SIG-M5 (cell line): ENCODE results near the gene CARD14.
A peak's percentile ranks its signal among the peaks of the same experiment; 100 is the strongest.
"Not testable (repeated sequence)": the region's sequence is repeated elsewhere in the genome, so short reads cannot be mapped to it uniquely, and the experiment has no call there.

Source experiments
- DNase-seq: peaks from one replicate; lab custom pipeline; 2025; lab: John Stamatoyannopoulos, UW

CARD14 gene

DNA sequence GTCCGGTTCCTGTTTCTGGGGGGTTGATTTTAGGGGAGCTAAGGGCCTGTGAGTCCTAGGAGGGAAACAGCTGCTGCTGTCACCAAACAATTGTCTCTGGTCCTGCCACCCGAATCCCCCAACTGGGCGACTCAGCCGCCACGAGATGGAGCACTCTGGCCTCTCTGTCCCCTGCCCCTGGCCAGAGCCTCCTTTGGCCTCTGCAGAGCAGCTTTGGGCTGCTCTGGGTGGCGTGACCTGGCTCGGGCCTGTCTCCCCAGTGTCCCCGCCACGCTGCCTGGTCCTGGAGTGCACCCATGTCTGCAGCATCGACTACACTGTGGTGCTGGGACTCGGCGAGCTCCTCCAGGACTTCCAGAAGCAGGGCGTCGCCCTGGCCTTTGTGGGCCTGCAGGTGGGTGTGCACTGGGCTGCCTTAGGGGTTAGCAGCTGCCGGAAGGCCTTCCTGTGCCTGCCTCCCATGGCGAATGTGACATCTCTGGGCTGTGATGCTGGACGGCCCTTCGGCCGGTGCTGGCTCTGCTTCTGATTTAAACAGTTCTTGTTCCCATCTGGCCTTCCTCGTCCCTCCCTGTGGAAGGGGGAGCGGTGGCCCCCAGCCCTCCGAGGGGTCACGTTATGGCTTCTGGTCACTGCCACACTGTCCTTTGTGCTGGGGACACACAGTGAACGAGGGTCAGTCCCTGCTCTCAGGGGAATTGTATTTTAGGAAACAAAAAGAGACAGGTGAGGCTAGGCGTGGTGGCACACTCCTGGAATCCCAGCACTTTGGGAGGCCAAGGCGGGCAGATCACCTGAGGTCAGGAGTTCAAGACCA lies 79.3 kb downstream of the CARD14 start:
- no peak for DNase-seq

DNA sequence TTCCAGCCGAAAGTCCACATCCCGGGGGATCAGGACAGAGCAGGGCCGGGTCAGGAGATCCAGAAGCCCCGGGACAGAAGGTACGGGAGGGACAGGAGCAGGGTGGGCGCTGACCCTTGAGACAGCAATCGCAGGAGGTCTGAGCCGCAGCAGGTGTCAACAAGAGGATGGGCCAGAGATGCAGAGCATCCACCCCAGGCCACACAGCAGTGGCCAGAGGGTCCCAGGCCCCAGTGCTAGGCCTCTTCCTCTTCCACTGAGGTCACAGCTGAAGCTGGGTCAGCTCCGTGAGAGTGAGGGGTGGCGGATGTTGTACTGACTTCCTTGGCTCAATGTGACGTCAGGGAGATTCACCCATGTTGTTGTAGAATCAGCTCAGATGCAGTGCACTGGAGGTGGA lies 82.1 kb downstream of the CARD14 start:
- DNase-seq: no peak

DNA sequence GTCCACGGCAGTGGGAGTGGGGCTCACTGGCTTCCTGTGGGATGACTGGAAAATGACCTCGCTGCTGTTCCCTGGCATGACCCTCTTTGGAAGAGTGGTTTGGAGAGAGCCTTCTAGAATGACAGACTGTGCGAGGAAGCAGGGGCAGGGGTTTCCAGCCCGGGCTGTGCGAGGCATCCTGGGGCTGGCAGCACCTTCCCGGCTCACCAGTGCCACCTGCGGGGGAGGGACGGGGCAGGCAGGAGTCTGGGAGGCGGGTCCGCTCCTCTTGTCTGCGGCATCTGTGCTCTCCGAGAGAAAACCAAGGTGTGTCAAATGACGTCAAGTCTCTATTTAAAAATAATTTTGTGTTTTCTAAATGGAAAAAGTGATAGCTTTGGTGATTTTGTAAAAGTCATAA lies 83.0 kb downstream of the CARD14 start:
- no peak for DNase-seq

DNA sequence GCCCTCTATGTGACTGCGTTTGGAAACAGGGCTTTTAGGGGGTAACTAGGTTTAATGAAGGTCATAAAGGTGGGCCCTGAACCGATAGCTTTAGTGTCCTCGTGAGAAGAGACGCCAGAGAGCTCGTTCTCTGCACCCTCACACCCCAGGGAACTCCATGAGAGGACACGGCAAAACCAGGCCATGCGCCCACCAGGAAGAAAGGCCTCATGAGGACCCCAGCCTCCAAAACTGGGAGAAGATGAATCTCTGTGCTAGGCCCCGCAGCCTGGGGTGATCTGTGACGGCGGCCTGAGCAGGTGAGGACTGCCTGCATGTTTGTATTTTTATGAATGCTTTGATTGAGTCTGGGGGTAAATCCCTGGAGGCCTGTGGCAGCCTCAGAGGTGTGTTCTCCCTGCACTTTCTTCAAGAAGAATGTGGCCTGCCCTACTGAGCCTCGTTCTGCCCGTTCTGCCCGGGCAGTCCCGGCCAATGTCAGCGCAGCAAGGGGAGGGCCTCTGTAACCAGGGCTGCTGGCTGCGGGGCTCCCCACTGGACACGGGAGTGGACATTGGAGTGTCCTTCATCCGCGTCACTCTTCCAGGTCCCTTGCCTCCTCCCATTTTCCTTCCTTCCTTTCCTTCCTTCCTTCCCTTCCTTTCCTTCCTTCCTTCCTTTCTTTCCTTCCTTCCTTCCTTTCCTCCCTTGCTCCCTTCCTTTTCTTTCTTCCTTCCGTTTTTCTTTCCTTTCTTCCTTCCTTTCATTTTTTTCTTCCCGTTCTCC lies 84.0 kb downstream of the CARD14 start:
- DNase-seq: no peak

DNA sequence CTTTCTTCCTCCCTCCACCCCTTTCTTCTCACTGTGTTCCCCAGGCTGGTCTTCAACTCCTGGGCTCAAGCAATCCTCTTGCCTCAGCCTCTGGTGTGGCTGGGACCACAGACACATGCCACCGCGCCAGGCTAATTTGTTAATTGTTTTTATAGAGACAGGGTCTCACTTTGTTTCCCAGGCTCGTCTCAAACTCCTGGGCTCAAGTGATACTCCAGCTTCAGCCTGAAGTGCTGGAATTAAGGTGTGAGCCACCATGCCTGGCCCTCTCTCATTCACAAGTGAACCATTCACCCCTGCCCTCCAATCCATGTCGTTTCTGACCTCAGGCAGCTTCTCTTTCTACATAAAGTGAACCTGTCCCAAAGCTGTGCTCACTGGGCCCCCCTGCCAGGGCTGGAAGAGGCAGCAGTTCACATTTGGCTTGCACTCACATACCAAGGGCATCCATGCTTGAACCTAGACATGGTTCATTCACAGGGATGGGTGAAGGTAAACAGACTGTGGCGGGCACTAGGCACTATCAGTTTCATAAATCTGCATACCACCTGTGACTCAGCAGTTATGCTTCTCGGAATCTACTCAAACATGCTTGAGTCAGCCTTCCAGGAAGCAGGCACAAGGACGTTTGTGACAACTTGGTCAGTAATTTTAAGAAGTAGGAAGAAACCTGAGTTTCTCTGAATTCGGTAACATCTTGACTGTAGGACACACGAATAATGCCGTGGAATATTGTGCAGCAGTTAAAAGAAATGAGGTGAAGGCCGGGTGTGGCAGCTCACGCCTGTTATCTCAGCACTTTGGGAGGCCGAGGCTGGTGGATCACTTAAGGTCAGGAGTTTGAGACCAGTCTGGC lies 84.8 kb downstream of the CARD14 start:
- DNase-seq: peak; percentile 25

DNA sequence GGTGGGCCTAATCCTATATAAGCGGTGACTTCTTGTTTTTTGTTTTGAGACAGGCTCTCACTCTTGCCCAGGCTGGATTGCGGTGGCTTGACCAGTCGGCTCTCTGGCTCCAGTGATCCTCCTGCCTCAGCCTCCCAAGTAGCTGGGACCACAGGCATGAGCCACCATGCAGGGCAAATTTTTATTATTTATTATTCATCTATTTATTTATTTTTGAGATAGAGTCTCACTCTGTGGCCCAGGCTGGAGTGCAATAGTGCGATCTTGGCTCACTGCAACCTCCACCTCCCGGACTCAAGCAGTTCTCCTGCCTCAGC lies 86.2 kb downstream of the CARD14 start:
- no peak for DNase-seq

DNA sequence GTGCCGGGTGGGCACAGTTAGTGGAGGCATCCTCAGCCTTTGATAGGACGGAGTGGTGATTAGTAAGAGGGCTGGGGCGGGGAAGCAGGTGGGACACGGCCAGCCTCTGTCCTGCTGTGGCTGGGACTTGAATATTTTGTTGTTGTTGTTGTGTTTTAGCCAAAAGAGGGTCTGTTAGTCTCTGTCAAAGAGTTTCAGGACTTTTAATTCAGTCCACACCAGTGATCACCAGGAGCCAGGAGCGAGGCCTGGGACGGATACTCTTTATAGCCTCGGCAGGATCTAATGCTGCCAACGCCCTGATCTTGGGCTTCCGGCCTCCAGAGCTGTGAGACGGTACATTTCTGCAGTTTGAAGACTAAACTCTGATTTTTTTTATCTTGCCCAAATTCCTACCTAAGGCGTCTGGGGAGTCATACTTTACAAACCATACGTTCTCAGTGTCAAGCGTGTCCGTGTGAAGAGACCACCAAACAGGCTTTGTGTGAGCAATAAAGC lies 87.9 kb downstream of the CARD14 start:
- DNase-seq: no peak

DNA sequence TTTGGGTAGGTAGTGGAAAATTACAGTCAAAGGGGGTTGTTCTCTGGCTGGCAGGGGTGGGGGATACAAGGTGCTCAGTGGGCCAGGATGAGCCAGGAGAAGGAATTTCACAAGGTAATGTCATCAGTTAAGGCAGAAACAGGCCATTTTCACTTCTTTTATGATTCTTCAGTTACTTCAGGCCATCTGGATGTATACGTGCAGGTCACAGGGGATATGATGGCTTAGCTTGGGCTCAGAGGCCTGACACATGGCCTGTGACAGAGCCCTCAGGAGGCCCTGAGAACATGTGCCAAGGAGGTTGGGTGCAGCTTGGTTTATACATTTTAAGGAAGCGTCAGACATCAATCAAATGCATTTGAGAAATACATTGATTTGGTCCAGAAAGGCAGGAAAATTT lies 88.5 kb downstream of the CARD14 start:
- not testable (repeated sequence) for DNase-seq
